Measurements from ENCODE around the gene CASQ1.

The CASQ1 gene

DNA sequence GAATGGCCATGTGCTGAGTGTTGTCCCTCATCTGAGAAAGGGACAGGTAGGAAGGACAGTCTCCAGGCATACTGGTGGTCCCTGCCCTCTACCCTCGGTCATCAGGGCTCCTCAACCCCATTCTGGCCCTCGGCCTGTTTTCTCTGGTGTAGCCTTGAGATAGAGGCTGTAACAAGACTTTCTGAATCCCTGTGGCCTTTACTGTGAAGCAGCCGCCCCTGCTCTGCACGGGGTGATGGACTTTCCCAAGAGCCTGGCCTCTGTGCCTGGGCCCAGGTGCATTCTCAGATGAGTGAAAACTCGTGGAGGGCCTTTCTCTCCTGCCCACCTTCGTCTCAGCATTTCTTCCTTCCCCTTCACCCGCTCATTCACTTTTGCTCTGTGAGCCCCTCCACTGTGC is 3.0 kb upstream of the CASQ1 start:
- TF ChIP-seq, protein P1, sequence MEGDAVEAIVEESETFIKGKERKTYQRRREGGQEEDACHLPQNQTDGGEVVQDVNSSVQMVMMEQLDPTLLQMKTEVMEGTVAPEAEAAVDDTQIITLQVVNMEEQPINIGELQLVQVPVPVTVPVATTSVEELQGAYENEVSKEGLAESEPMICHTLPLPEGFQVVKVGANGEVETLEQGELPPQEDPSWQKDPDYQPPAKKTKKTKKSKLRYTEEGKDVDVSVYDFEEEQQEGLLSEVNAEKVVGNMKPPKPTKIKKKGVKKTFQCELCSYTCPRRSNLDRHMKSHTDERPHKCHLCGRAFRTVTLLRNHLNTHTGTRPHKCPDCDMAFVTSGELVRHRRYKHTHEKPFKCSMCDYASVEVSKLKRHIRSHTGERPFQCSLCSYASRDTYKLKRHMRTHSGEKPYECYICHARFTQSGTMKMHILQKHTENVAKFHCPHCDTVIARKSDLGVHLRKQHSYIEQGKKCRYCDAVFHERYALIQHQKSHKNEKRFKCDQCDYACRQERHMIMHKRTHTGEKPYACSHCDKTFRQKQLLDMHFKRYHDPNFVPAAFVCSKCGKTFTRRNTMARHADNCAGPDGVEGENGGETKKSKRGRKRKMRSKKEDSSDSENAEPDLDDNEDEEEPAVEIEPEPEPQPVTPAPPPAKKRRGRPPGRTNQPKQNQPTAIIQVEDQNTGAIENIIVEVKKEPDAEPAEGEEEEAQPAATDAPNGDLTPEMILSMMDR (IDR thresholded peaks at IDR 0.05; ENCODE audit: low read depth, low read length) = no peak
- DNase-seq (ENCODE audit: low read depth in 2 of 2) = no peak
- no peak overlapping the region for H3K4me3 ChIP-seq (replicated peaks in 1 of 2; ENCODE audit: low read depth in 2 of 2, low read length in 2 of 2)

DNA sequence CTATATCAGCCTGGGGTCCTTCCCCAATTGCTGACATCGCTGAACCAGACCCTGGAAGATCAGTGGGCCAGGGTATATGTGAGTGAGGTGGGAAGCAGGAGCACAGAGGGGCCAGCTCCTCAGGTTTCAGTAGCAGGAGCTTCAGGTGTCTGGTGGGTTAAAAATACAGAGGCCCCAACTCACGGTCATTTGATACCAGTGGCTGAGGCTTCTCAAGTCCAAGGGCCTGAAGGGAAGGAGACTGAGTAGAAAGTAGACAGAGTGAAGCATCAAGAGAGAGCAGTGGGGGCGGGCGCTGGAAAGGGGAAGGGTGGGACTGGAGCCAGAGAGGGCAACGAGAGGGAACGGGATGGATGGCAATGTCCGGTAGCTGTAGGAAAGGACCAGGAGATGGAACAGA is 2.0 kb upstream of the CASQ1 start:
- TF ChIP-seq, protein P1 (IDR thresholded peaks at IDR 0.05; ENCODE audit: low read depth, low read length) = no peak
- no peak for DNase-seq (ENCODE audit: low read depth in 2 of 2)
- no peak overlapping the region for H3K4me3 ChIP-seq (replicated peaks in 1 of 2; ENCODE audit: low read depth in 2 of 2, low read length in 2 of 2)

DNA sequence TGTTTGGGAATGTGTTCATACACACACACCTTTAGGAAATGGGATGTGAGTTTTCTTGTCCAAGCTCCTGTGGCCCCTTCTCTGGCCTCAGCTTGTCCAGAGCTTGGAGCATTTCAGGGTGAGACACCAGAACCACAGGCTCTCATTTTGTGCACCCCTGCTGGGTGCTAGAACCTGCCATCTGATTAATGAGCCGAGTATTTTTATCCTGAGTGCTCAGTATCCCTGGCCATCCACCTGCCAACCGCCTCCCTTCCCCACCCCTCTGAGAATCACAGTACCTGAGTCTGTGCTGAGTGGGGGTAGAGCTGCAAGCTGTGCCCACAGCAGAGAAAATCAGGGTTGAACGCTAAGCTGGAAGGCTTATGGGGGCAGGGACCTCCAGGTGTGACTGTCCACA is 1.4 kb downstream of the CASQ1 start:
- H3K4me3 ChIP-seq (replicated peaks in 1 of 2; ENCODE audit: low read depth in 2 of 2, low read length in 2 of 2) = no peak overlapping the region
- TF ChIP-seq, protein P1 (IDR thresholded peaks at IDR 0.05; ENCODE audit: low read depth, low read length) = no peak

DNA sequence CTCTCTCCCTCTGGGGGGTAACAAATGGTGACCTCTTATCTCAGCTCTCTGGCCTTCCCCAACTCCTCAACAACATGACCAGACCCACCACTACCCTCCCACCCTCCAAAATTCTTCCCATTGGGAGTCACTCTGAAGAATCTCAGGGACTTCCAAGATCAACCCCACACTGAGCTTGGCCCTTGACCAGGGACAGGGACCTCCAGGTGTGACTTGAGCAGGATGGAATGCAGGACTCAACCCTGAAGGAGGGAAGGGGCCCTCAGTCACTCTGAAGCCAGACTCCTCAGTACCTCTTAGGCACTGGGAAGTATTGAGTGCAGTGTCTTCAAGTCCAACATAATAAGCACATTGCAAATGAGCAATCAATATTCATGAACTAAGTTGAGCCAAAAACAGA is 1.9 kb downstream of the CASQ1 start:
- no peak for DNase-seq (ENCODE audit: low read depth in 2 of 2)
- H3K4me3 ChIP-seq (replicated peaks in 1 of 2; ENCODE audit: low read depth in 2 of 2, low read length in 2 of 2) = no peak overlapping the region
- TF ChIP-seq, protein P1 (IDR thresholded peaks at IDR 0.05; ENCODE audit: low read depth, low read length) = no peak

More for the DNA sequence above, 1.4 kb downstream of the CASQ1 start:
- no peak for DNase-seq (ENCODE audit: low read depth in 2 of 2)

DNA sequence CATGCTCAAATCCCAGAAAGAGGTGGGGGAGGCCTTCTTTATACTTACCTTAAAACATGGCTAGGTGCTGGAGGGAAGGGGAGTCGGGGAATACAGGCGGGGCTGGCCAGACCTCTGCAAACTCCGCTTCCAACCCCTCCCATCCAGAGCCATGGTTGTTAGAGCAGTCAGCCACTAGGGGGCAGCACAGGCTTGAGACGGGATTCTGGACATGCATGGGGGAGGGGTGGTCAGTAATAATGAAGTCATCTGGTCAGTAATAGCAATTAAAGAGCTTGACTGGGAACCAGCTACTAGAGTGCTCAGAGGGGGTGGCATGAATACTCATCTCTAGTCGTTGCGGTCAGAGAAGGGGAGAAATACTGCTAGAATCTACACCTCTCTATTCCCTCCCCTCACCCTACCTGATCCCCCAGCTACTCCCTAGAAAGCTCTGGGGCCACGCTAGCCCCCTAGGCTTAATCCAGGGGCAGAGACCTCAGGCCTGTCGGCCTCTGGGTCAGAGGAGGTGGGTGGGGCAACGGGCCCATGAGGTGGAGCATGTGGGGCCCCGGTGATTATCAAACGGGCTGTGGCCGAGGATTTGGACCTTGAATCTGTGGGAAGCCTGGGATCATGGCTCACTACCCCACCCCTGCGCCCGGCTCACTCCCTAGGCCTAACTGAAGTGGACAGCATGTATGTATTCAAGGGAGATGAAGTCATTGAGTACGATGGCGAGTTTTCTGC is 2.9 kb downstream of the CASQ1 start:
- H3K4me3 ChIP-seq (replicated peaks in 1 of 2; ENCODE audit: low read depth in 2 of 2, low read length in 2 of 2) = no peak overlapping the region
- TF ChIP-seq, protein P1 (IDR thresholded peaks at IDR 0.05; ENCODE audit: low read depth, low read length) = peak; percentile 91
- peak; percentile 89 for DNase-seq (ENCODE audit: low read depth in 2 of 2)

DNA sequence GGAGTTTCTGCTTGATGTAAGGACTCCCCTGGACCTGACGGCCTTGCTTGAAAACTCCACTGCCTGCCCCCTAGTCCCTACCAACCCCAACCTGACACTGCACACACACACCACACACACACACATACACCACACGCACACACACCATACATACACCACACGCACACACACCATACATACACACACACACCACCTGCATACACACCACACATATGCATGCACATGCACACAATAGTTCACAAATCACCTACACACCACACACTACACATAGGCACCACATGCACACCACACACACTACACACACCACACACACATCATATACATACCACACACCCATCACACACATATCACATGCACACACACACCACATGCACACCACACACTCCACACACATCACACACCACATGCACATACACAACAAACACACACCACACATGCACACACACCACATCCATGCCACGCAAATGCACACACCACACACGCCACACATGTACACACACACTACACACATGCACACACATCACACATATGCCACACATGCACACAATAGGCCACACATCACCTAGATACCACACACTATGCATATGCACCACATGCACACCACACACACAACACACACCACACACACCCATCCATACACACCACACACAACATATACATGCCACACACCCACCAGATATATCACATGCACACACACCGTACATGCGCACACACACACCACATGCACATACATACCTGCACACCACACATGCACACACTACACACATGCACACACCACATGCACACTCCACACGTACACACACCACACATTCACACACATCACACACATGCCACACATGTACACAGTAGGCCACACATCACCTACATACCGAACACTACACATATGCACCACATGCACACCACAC is 3.7 kb downstream of the CASQ1 start:
- TF ChIP-seq, protein P1 (IDR thresholded peaks at IDR 0.05; ENCODE audit: low read depth, low read length) = no peak
- H3K4me3 ChIP-seq (replicated peaks in 1 of 2; ENCODE audit: low read depth in 2 of 2, low read length in 2 of 2) = no peak overlapping the region
- no peak for DNase-seq (ENCODE audit: low read depth in 2 of 2)
